Caco-2 (cell line): ENCODE results near the gene AJAP1. TPM values are rescaled to one million over a fixed set of nuclear protein-coding genes. Genes with fewer than 3 reads are reported as not detected.

Experiments
- BruUV-seq: library from RNA; stranded (reverse); fragments of 400-500 nt; replicated peaks from 2 replicates; lab custom pipeline; 2021; lab: Mats Ljungman, UMichigan
- CTCF ChIA-PET: fragments of 300-600 bp; sonication (Branson Sonifier 250); formaldehyde crosslinking; loops from one replicate; lab custom pipeline; 2022; ENCODE audit warnings: antibody characterized with exemption; lab: Charles Lee
- POLR2A ChIA-PET: fragments of 300-600 bp; sonication (Branson Sonifier 250); formaldehyde crosslinking; loops from one replicate; lab custom pipeline; 2022; ENCODE audit warnings: antibody characterized with exemption; lab: Charles Lee
- DNase-seq, 2 experiments: peaks; one replicate each; pipeline versions ENCODE4 v3.0.0 to v3.0.0-alpha.2; 2020 to 2022
- H3K27me3 ChIP-seq: replicated peaks from 2 replicates; pipeline ENCODE4 v1.6.0; 2011; ENCODE audit warnings: low read length; ENCODE audit not compliant: control insufficient read depth, insufficient read depth
- H3K36me3 ChIP-seq: 2 replicates; pipeline ENCODE4 v1.5.1; 2011; ENCODE audit warnings: low read length; ENCODE audit not compliant: control insufficient read depth, insufficient read depth
- H3K4me1 ChIP-seq: fragments of 250-450 bp; sonication (Bioruptor Pico); 2 replicates; pipeline ENCODE4 v1.5.1; 2020; ENCODE audit warnings: mild to moderate bottlenecking
- H3K4me3 ChIP-seq: 2 replicates; pipeline ENCODE4 v1.5.1; 2011; ENCODE audit warnings: low read depth, mild to moderate bottlenecking, control low read depth, low read length
- H3K9me3 ChIP-seq: fragments of 250-450 bp; sonication (Bioruptor Pico); 2 replicates; pipeline ENCODE4 v1.5.1; 2020; ENCODE audit warnings: mild to moderate bottlenecking, moderate library complexity
- H3K27ac Mint-ChIP-seq: one replicate; pipeline ENCODE4 v1.8.0; 2022; ENCODE audit warnings: mixed read lengths; ENCODE audit not compliant: unreplicated experiment
- H3K27me3 Mint-ChIP-seq: one replicate; pipeline ENCODE4 v1.8.0; 2022; ENCODE audit warnings: mixed read lengths; ENCODE audit not compliant: insufficient read depth, unreplicated experiment
- H3K36me3 Mint-ChIP-seq: one replicate; pipeline ENCODE4 v1.8.0; 2022; ENCODE audit warnings: mild to moderate bottlenecking, mixed read lengths; ENCODE audit not compliant: insufficient read depth, unreplicated experiment
- H3K4me1 Mint-ChIP-seq: one replicate; pipeline ENCODE4 v1.8.0; 2022; ENCODE audit warnings: low read depth, mixed read lengths; ENCODE audit not compliant: unreplicated experiment
- H3K4me3 Mint-ChIP-seq: one replicate; pipeline ENCODE4 v1.8.0; 2022; ENCODE audit warnings: mild to moderate bottlenecking, moderate library complexity, mixed read lengths; ENCODE audit not compliant: unreplicated experiment
- H3K9me3 Mint-ChIP-seq: one replicate; pipeline ENCODE4 v1.8.0; 2022; ENCODE audit warnings: mixed read lengths; ENCODE audit not compliant: unreplicated experiment
- intact Hi-C: fragments of 100-400 bp; cut with micrococcal nuclease; formaldehyde crosslinking; loops from one replicate; pipeline ENCODE4 v1.10.0; 2022; ENCODE audit not compliant: unreplicated experiment
- total RNA-seq: library from RNA; stranded (reverse); gene quantifications from 2 replicates; pipeline ENCODE4 v1.2.3, GENCODE V29; 2022
- TF ChIP-seq, protein P1 (sequence below), 2 experiments: fragments of 200-600 bp in 1 of 2; IDR thresholded peaks; 1 replicate in 1 of 2; 2 replicates in 1 of 2; pipeline versions ENCODE4 v1.5.1 to v1.8.0; 2011 to 2022; ENCODE audit warnings: antibody characterized with exemption in 1 of 2, control low read depth in 1 of 2, inconsistent platforms in 1 of 2, low read depth in 1 of 2, low read length in 1 of 2, mild to moderate bottlenecking in 1 of 2, moderate library complexity in 1 of 2; ENCODE audit not compliant: insufficient read depth in 1 of 2, severe bottlenecking in 1 of 2, unreplicated experiment in 1 of 2

The AJAP1 gene
- total RNA-seq, 1 experiment from 2014 or later: not detected

DNA sequence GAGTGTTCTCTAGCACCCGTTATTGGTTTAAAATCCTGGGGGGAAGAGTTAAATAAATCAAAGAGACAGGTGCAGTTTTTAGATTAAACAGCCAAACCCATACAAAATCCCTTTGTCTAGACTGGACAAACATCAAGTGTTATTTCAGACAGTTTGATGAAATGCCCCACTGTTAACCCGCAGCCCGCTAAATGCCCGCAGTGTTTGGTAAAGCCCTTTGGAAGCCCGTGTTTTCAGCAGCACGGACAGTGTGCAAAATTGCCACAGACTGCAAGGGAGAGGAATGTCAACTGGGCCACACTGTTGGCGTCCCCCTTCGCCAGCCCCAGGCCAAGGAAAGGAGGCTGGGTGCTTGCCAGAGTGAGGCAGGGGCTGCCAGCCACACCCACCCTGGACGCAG, 26.6 kb downstream of the AJAP1 start:
- intact Hi-C loops: no loop called here
- BruUV-seq: no TSS peak
- POLR2A ChIA-PET: no interaction called here
- Mint-ChIP-seq H3K27me3 (no peaks in the 10 kb centered on the region), H3K9me3 (no peaks in the 10 kb centered on the region), H3K4me3 (no peak overlapping the region), H3K27ac (no peak overlapping the region), H3K36me3 (no peaks in the 10 kb centered on the region), H3K4me1 (no peaks in the 10 kb centered on the region)
- no peak for DNase-seq
- Histone ChIP-seq H3K4me1 (peaks cover 9% of the 10 kb centered on the region), H3K9me3 (no peaks in the 10 kb centered on the region), H3K4me3 (no peak overlapping the region), H3K36me3 (no peaks in the 10 kb centered on the region), H3K27me3 (no peaks in the 10 kb centered on the region)
- TF ChIP-seq, protein P1, sequence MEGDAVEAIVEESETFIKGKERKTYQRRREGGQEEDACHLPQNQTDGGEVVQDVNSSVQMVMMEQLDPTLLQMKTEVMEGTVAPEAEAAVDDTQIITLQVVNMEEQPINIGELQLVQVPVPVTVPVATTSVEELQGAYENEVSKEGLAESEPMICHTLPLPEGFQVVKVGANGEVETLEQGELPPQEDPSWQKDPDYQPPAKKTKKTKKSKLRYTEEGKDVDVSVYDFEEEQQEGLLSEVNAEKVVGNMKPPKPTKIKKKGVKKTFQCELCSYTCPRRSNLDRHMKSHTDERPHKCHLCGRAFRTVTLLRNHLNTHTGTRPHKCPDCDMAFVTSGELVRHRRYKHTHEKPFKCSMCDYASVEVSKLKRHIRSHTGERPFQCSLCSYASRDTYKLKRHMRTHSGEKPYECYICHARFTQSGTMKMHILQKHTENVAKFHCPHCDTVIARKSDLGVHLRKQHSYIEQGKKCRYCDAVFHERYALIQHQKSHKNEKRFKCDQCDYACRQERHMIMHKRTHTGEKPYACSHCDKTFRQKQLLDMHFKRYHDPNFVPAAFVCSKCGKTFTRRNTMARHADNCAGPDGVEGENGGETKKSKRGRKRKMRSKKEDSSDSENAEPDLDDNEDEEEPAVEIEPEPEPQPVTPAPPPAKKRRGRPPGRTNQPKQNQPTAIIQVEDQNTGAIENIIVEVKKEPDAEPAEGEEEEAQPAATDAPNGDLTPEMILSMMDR (IDR thresholded peaks at IDR 0.05; ENCODE audit: insufficient read depth in 1 of 2, low read depth in 1 of 2, low read length in 1 of 2, severe bottlenecking in 1 of 2, unreplicated experiment in 1 of 2): no peak
- CTCF ChIA-PET: no interaction called here

DNA sequence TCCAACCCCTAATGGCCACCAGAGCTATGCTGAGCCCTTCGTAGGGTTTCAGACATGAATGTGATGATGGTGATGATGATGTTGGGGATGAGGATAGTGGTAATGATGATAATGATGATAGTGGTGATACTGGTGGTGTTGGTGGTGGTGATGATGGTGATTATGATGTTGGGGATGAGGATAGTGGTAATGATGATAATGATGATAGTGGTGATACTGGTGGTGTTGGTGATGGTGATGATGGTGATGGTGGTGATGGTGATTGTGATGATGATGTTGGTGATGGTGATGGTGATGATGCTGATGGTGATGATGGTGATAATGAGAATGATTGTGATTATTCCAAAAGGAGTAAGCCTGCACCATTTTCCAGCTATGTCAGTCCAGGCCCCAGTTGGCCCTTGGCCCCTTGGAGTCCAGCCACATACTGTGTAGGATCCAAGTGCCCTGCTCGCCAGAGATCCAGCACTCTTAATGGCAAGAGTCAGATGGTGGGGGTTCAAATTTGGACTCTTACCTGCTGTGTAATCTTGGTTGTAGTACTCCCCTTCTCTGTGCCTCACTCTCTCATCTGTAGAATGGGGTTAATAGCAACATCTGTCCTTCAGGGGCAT, 28.3 kb downstream of the AJAP1 start:
- intact Hi-C loops: no loop called here
- CTCF ChIA-PET: no interaction called here

GRCh38 chr1:4684136-4684535, 29.7 kb downstream of the AJAP1 start:
- H3K9me3 Mint-ChIP-seq: no peaks in the 10 kb centered on the region
- no TSS peak for BruUV-seq
- DNase-seq: no peak
- H3K27me3 Mint-ChIP-seq: no peaks in the 10 kb centered on the region
- CTCF ChIA-PET: no interaction called here
- H3K27ac Mint-ChIP-seq: no peak overlapping the region
- H3K9me3 ChIP-seq: no peaks in the 10 kb centered on the region
- no peaks in the 10 kb centered on the region for H3K4me1 ChIP-seq
- no peaks in the 10 kb centered on the region for H3K27me3 ChIP-seq
- TF ChIP-seq, protein P1 (IDR thresholded peaks at IDR 0.05; ENCODE audit: insufficient read depth in 1 of 2, low read depth in 1 of 2, low read length in 1 of 2, severe bottlenecking in 1 of 2, unreplicated experiment in 1 of 2): no peak
- H3K4me3 Mint-ChIP-seq: no peak overlapping the region
- no peak overlapping the region for H3K4me3 ChIP-seq
- no peaks in the 10 kb centered on the region for H3K4me1 Mint-ChIP-seq
- no peaks in the 10 kb centered on the region for H3K36me3 Mint-ChIP-seq
- POLR2A ChIA-PET: no interaction called here
- H3K36me3 ChIP-seq: no peaks in the 10 kb centered on the region
- intact Hi-C loops: no loop called here

More for the DNA sequence above, 28.3 kb downstream of the AJAP1 start:
- Histone ChIP-seq H3K27me3 (no peaks in the 10 kb centered on the region), H3K4me3 (no peak overlapping the region), H3K36me3 (no peaks in the 10 kb centered on the region), H3K9me3 (no peaks in the 10 kb centered on the region), H3K4me1 (peaks cover 6% of the 10 kb centered on the region)
- H3K36me3 Mint-ChIP-seq: no peaks in the 10 kb centered on the region
- H3K4me1 Mint-ChIP-seq: no peaks in the 10 kb centered on the region
- no TSS peak for BruUV-seq
- no peak overlapping the region for H3K4me3 Mint-ChIP-seq
- no peak overlapping the region for H3K27ac Mint-ChIP-seq
- no peak for DNase-seq
- TF ChIP-seq, protein P1 (IDR thresholded peaks at IDR 0.05; ENCODE audit: insufficient read depth in 1 of 2, low read depth in 1 of 2, low read length in 1 of 2, severe bottlenecking in 1 of 2, unreplicated experiment in 1 of 2): no peak
- POLR2A ChIA-PET: no interaction called here
- H3K9me3 Mint-ChIP-seq: no peaks in the 10 kb centered on the region
- H3K27me3 Mint-ChIP-seq: no peaks in the 10 kb centered on the region
